ENCODE measurements around the gene NOTUM.

Gene NOTUM

DNA sequence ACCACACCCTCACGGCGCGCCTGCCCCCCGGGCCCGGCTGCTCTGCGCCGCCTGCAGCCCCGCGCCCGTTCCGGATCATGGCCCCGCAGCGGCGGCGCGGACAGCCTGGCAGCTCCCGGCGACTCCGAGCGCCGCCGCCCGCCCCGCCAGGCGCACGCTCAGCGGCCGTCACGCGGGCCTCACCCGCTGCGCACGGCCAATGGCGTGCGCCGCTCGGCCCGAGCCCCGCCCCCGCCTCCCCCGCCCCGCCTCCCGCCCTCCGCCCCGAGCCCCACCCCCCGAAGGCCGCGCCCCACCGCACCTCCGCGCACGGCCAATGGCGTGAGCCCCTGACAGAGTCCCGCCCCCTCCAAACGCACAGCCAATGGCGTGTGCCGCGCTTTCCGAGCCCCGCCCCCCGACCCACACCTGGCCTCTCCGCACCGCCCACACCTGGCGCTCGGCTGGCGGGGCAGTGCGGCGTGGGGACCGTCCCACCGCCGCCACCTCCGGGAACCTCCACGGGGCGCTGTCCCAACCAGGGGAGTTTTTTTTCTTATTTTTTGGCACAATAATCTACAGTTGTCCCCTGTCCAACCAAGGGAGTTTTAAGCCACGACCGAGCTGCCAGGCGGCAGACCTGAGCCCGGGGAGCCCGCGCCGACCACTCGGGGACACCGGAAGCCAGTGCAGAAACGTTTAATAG lies 49.6 kb downstream of the NOTUM start, which contains the start of gene PCYT2 (continued):
- TF ChIP-seq, protein P1, sequence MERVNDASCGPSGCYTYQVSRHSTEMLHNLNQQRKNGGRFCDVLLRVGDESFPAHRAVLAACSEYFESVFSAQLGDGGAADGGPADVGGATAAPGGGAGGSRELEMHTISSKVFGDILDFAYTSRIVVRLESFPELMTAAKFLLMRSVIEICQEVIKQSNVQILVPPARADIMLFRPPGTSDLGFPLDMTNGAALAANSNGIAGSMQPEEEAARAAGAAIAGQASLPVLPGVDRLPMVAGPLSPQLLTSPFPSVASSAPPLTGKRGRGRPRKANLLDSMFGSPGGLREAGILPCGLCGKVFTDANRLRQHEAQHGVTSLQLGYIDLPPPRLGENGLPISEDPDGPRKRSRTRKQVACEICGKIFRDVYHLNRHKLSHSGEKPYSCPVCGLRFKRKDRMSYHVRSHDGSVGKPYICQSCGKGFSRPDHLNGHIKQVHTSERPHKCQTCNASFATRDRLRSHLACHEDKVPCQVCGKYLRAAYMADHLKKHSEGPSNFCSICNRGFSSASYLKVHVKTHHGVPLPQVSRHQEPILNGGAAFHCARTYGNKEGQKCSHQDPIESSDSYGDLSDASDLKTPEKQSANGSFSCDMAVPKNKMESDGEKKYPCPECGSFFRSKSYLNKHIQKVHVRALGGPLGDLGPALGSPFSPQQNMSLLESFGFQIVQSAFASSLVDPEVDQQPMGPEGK (tag by site-specific recombination; IDR thresholded peaks at IDR 0.05), result peak; percentile 42; the same call in 1 of the 2 replicates
- TF ChIP-seq ZEB2 (tag by site-specific recombination; IDR thresholded peaks at IDR 0.05), result 0 out of 2 replicates have a peak, but pooled peaks have one; percentile 34

DNA sequence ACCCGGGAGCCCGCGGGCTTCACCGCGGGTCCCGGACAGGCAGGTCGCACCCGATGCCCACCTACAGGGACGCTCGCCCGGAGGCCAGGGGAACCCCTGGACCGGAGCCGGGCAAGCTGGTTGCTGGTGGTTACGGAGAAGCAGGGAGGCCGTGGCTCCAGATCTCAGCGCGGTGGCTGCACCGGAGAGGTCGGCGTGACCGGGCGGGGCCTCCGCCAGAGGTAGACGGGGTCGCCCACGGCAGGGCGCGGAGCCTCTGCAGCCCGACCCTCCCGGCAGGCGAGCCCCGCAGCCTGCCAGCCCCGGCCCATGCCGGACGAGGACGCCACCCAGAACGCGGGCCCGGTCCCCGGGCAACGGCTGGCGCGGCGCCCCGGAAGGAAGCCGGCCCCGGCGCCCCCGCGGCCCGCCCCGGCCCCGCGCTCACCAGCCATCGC lies 50.1 kb downstream of the NOTUM start:
- H3K27ac ChIP-seq (ENCODE audit: extremely low read depth, low read depth, low read length), result peak overlapping the region; percentile 62; the same call in 1 of the 2 replicates
- peaks cover 0 to 74% of the 10 kb centered on the region in 2 experiments; a peak in 1 of 3 replicates for H3K36me3 ChIP-seq (ENCODE audit: control insufficient read depth in 2 of 2, insufficient read depth in 1 of 2, low read length in 2 of 2)
- peak overlapping the region; percentile 52 for H3K4me3 ChIP-seq (ENCODE audit: low read depth, low read length)
- ChIA-PET POLR2A (interaction anchor here (1.3 to 2.0 kb wide), 4 partner anchors 16 to 112 kb away, joined by 3 to 10 read pairs (median 4); partner anchors contain the start of genes CENPX, LRRC45 and MAFG), CTCF (interaction anchor here (1.1 kb wide), 1 partner anchor 15 kb away, joined by 3 read pairs; no protein-coding TSS in a partner anchor)
- H3K9me3 ChIP-seq (ENCODE audit: control insufficient read depth, insufficient read depth, low read depth, low read length), result no peaks in the 10 kb centered on the region
- peaks cover 7% of the 10 kb centered on the region for H3K4me1 ChIP-seq (ENCODE audit: control insufficient read depth, insufficient read depth, low read length)
- no peak for TF ChIP-seq ZNF610 (tag by site-specific recombination; IDR thresholded peaks at IDR 0.05; ENCODE audit: borderline replicate concordance)
- no peak for TF ChIP-seq SP7 (tag by site-specific recombination; IDR thresholded peaks at IDR 0.05)
- TF ChIP-seq, protein P2, sequence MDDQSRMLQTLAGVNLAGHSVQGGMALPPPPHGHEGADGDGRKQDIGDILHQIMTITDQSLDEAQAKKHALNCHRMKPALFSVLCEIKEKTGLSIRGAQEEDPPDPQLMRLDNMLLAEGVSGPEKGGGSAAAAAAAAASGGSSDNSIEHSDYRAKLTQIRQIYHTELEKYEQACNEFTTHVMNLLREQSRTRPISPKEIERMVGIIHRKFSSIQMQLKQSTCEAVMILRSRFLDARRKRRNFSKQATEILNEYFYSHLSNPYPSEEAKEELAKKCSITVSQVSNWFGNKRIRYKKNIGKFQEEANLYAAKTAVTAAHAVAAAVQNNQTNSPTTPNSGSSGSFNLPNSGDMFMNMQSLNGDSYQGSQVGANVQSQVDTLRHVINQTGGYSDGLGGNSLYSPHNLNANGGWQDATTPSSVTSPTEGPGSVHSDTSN (CRISPR knock-in tag; IDR thresholded peaks at IDR 0.05), result no peak
- no peak for TF ChIP-seq ZNF132 (tag by site-specific recombination; IDR thresholded peaks at IDR 0.05; ENCODE audit: borderline replicate concordance)
- no peak for TF ChIP-seq ZFP41 (tag by site-specific recombination; IDR thresholded peaks at IDR 0.05; ENCODE audit: borderline replicate concordance)
- no peak for TF ChIP-seq ZNF433 (tag by site-specific recombination; IDR thresholded peaks at IDR 0.05; ENCODE audit: low read depth)
- no peak for TF ChIP-seq ZNF645 (tag by site-specific recombination; IDR thresholded peaks at IDR 0.05)
- TF ChIP-seq TRIM28 (IDR thresholded peaks at IDR 0.05; ENCODE audit: borderline replicate concordance, low read length), result no peak
- no peak for TF ChIP-seq ZNF654 (tag by site-specific recombination; IDR thresholded peaks at IDR 0.05; ENCODE audit: low read depth)
- TF ChIP-seq ZNF138 (tag by site-specific recombination; IDR thresholded peaks at IDR 0.05; ENCODE audit: borderline replicate concordance), result no peak
- peak; percentile 67 for TF ChIP-seq ZNF335 (tag by site-specific recombination; conservative IDR thresholded peaks at IDR 0.05)
- peak; percentile 52; the same call in 1 of the 2 replicates for TF ChIP-seq ZBTB8A (tag by site-specific recombination; IDR thresholded peaks at IDR 0.05)
- no peak for TF ChIP-seq GFI1B (tag by site-specific recombination; IDR thresholded peaks at IDR 0.05)
- TF ChIP-seq ZNF239 (tag by site-specific recombination; IDR thresholded peaks at IDR 0.05), result no peak
- no peak for TF ChIP-seq YY2 (tag by site-specific recombination; IDR thresholded peaks at IDR 0.05)
- TF ChIP-seq MEIS1 (CRISPR knock-in tag; IDR thresholded peaks at IDR 0.05; ENCODE audit: borderline replicate concordance), result no peak
- TF ChIP-seq SALL2 (tag by site-specific recombination; IDR thresholded peaks at IDR 0.05; ENCODE audit: borderline replicate concordance), result no peak
- no peak for TF ChIP-seq ZNF302 (tag by site-specific recombination; IDR thresholded peaks at IDR 0.05; ENCODE audit: low read depth)
- 0 out of 2 replicates have a peak, but pooled peaks have one; percentile 20 for TF ChIP-seq ZSCAN5A (tag by site-specific recombination; IDR thresholded peaks at IDR 0.05)
- no peak for TF ChIP-seq ZNF341 (tag by site-specific recombination; IDR thresholded peaks at IDR 0.05; ENCODE audit: low read depth)
- TF ChIP-seq GLIS2 (tag by site-specific recombination; IDR thresholded peaks at IDR 0.05), result peak; percentile 65
- TF ChIP-seq BCL11A (tag by site-specific recombination; IDR thresholded peaks at IDR 0.05; ENCODE audit: low read depth), result no peak
- peak; percentile 13; the same call in 1 of the 2 replicates for TF ChIP-seq ZBTB17 (tag by site-specific recombination; IDR thresholded peaks at IDR 0.05)
- no peak for TF ChIP-seq ZNF248 (tag by site-specific recombination; IDR thresholded peaks at IDR 0.05)
- TF ChIP-seq OVOL3 (tag by site-specific recombination; IDR thresholded peaks at IDR 0.05), result no peak
- no peak for TF ChIP-seq ZNF514 (tag by site-specific recombination; IDR thresholded peaks at IDR 0.05)
- no peak for TF ChIP-seq ATF2 (tag by site-specific recombination; IDR thresholded peaks at IDR 0.05; ENCODE audit: low read depth)

Measured in HEK293 (cell line).